GM12872 (cell line): ENCODE results near the gene ACTBL2.
A peak's percentile ranks its signal among the peaks of the same experiment; 100 is the strongest.

Experiments
- TF ChIP-seq, protein P1 (sequence below): IDR thresholded peaks from 3 replicates; pipeline ENCODE4 v1.5.1; 2011; ENCODE audit warnings: low read depth, mild to moderate bottlenecking, low read length, moderate library complexity; ENCODE audit not compliant: insufficient read depth

ACTBL2 gene

DNA sequence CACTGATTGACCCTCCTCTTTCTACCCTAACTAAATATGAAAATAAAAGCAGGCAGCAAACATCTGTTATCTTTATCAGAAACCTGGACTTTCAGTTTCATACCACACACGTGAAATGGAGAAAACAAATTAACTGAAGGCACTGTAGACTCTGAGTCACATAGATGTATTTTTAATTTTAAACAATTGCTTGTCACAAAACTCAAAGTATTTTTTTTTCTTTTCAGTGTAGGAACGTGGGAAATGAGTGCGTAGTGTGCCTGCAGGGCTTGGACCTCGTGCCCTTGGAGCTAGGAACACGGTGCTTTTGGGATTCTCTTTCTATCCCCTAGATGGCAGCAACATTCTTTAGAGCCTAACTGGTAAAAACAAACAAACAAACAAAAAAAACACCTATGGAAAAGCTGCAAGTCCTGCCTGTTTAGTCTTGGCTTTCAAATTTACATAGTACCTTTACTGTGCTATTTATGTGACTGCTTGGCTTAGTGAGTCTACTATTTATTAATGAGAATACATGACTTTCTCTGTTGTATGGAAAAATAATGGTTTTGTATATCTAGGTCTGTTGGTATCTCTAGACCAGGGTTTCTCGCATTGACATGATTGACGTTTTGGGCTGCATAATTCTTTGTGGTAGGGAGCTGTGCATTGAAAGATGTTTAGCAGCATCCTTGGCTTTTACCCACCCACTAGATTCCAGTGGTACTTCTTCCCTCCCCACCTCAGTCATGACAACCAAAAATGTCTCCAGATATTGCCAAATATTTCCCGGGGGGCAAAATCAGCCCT is 16.8 kb upstream of the ACTBL2 start:
- TF ChIP-seq, protein P1, sequence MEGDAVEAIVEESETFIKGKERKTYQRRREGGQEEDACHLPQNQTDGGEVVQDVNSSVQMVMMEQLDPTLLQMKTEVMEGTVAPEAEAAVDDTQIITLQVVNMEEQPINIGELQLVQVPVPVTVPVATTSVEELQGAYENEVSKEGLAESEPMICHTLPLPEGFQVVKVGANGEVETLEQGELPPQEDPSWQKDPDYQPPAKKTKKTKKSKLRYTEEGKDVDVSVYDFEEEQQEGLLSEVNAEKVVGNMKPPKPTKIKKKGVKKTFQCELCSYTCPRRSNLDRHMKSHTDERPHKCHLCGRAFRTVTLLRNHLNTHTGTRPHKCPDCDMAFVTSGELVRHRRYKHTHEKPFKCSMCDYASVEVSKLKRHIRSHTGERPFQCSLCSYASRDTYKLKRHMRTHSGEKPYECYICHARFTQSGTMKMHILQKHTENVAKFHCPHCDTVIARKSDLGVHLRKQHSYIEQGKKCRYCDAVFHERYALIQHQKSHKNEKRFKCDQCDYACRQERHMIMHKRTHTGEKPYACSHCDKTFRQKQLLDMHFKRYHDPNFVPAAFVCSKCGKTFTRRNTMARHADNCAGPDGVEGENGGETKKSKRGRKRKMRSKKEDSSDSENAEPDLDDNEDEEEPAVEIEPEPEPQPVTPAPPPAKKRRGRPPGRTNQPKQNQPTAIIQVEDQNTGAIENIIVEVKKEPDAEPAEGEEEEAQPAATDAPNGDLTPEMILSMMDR, result peak; percentile 78

DNA sequence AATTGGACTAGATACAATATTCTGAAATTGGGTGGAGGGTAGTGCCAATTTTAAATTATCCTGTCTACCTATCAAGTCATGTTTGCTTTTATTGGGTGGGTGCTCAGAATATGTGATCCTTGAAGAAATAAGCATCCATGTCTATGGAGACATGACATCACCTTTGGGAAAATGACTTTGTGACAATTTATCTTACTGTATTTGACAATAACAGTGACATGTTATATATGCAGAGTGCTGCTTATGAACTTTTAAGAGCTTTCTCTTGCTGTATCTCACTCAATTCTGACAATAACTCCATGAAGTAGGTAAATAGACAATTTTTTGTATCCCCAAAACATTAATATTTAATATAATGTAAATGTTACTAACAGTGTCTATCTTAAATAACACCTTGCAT is 15.1 kb upstream of the ACTBL2 start:
- TF ChIP-seq, protein P1, result no peak

DNA sequence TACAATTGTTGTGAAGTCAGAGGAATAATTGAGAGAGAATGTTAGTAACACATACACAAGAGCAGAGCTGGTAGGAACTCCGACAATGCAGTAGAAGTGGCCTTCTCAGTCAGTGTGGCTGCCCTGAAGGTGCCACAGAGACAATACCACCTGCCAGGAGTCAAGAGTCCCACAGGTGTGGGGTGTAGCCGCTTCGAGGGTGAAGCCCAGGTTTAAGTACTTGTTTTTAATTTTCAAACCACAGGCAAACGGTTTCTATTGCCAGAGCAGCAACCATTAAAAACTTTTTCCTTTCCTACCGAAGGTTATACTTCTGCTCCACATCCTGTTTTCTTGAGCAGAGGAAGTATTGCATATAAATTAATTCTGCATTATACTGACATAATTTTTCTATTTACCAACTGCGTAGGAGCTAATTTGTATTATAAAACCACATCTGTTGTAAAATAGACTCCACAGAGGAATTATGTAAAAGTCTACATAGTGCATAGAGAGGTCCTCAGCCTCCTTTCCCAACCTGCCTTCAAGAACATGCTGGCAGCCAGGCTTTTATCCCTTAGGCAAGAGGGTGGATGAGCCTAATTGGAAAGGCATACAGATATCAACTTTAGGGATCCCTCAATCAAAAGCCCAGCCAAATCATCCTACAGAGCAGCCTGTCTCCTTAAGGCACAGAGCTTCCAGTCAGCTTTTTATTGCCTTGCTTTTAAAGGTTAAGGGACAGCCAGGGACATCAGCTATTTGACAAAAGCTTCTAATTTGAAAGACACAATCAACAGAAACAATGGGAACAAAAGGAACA is 12.9 kb upstream of the ACTBL2 start:
- TF ChIP-seq, protein P1, result no peak

DNA sequence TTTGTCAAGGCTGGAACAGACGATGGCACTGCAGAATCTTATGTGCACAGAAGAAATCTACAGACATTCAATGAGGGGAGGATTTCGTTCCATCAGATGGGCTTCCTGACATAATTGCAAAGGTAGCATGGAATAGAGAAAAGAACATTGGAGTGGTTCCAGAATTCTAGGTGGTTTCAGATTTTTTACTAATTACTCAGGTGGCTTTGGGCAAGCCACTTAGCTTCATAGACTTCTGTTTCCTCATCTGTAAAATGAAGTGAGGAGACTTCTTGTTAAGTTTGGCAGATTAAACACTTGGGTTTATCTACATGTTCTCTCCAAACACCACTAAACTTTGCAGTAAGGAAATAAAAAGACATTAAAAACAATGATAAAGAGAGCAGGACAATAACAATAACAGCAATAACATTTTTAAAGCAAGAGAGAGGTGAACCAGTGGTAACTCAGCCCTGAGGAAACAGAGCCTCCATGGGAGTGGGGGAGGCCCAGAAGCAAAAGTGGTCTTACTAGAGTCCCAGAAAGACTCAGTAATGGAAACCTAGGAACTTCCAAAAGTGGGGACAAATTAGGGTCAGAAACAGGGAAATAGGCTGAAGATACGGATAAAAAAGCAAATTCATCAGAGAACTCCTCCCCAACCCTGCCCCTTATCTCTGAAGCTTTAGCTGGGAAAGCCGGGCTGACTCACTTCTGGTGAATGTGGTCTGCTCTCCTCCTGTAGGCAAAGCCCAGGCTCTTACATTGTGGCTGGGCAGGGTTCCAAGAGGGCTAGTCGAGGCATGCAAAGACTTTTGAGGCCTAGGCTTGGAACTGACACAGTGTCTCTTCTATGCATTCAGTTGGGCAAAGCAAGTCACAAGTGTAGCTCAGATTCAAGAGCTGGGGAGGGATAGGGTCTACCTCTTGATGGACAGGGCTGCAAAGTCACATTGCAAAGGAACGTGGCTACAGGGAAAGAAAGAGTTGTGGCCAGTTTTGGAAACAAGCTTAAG is 11.8 kb upstream of the ACTBL2 start:
- TF ChIP-seq, protein P1, result no peak

DNA sequence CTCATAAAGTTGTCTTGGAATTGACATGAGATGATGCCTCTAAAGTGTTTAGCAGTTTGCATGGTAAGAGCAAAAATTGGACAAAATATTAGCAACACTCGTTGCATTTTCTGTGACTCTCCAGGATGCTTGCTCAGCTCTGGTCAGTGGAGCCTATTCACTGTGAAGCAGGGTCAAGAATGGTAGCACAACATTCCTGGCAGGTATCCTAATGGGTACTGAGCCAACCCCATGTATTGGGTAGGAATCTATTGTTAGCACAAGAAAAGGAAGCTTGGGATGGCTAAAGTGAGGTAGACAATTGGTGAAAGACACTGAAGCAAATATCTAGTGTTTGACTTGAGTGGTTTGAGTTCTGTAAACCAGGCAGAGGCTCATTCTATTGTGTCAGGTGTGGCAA is 10.4 kb upstream of the ACTBL2 start:
- TF ChIP-seq, protein P1, result no peak

DNA sequence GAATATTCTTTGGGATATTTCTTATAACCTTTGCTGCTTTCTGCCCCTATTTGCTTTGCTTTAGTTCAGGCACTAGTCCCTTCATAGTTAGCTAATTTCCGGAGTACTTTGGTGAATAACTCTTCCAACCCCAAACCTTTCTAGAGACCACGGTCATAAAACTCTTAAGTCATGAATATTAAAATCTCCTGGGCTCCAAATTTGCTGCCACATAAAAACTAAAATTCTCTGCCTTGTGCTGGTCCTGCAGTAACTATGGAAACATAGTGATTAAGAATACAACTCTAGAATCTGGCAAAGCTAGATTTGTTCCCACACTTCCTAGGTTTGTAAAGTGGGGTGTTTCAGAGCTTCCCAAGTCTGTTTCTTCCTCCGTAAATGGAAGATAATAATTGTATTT is 10.0 kb upstream of the ACTBL2 start:
- TF ChIP-seq, protein P1, result no peak
